Activated CD4-positive, CD25-positive, alpha-beta regulatory T cell (primary cell): ENCODE data around the gene ANKRD36C.
"Not testable (repeated sequence)": the region's sequence is repeated elsewhere in the genome, so short reads cannot be mapped to it uniquely, and the experiment has no call there.

Experiments
- DNase-seq, 4 experiments: peaks; one replicate each; lab custom pipeline; 2025; lab: John Stamatoyannopoulos, UW

ANKRD36C gene

GRCh38 chr2:96006248-96006647 lies 14.6 kb upstream of the ANKRD36C start:
- not testable (repeated sequence) for DNase-seq

- DNase-seq = not testable (repeated sequence)
Measured at GRCh38 chr2:95992520-95993272, 1.1 kb upstream of the ANKRD36C start.

GRCh38 chr2:95992102-95992501 lies 478 bp upstream of the ANKRD36C start:
- DNase-seq = not testable (repeated sequence)

- not testable (repeated sequence) for DNase-seq
Measured at GRCh38 chr2:95990884-95991283, 740 bp downstream of the ANKRD36C start.

- not testable (repeated sequence) for DNase-seq
Measured at GRCh38 chr2:95951662-95952061, 40.0 kb downstream of the ANKRD36C start.

- DNase-seq = not testable (repeated sequence)
Measured at GRCh38 chr2:95948039-95948438, 43.6 kb downstream of the ANKRD36C start.

- not testable (repeated sequence) for DNase-seq
Measured at GRCh38 chr2:95939947-95940346, 51.7 kb downstream of the ANKRD36C start.

- DNase-seq = not testable (repeated sequence)
Measured at GRCh38 chr2:95930740-95931139, 60.9 kb downstream of the ANKRD36C start.

- not testable (repeated sequence) for DNase-seq
Measured at GRCh38 chr2:95917007-95917406, 74.6 kb downstream of the ANKRD36C start.

GRCh38 chr2:95915131-95915530 lies 76.5 kb downstream of the ANKRD36C start:
- not testable (repeated sequence) for DNase-seq

- DNase-seq = not testable (repeated sequence)
Measured at GRCh38 chr2:95911431-95911830, 80.2 kb downstream of the ANKRD36C start.

GRCh38 chr2:95894443-95894842 lies 97.2 kb downstream of the ANKRD36C start:
- DNase-seq = not testable (repeated sequence)

- not testable (repeated sequence) for DNase-seq
Measured at GRCh38 chr2:95867929-95868328, 123.7 kb downstream of the ANKRD36C start.

GRCh38 chr2:95867047-95867677 lies 124.5 kb downstream of the ANKRD36C start:
- not testable (repeated sequence) for DNase-seq

GRCh38 chr2:95862121-95862520 lies 129.5 kb downstream of the ANKRD36C start:
- DNase-seq = not testable (repeated sequence)

- DNase-seq = no peak
Measured at GRCh38 chr2:95836151-95836550, 155.5 kb downstream of the ANKRD36C start.

- DNase-seq = not testable (repeated sequence)
Measured at GRCh38 chr2:95834077-95835013, 157.3 kb downstream of the ANKRD36C start.

- DNase-seq = not testable (repeated sequence)
Measured at GRCh38 chr2:95824218-95824617, 167.4 kb downstream of the ANKRD36C start.

- not testable (repeated sequence) for DNase-seq
Measured at GRCh38 chr2:95817521-95817920, 174.1 kb downstream of the ANKRD36C start.

GRCh38 chr2:95813311-95813710 lies 178.3 kb downstream of the ANKRD36C start:
- DNase-seq = not testable (repeated sequence)

GRCh38 chr2:95799892-95800291 lies 191.7 kb downstream of the ANKRD36C start:
- no peak for DNase-seq
